CD14-positive monocyte (primary cell): Measurements from ENCODE around the gene NADK. TPM values are rescaled to one million over a fixed set of nuclear protein-coding genes. Genes with fewer than 3 reads are reported as not detected.

Source experiments
- DNase-seq, 3 donors: peaks; one replicate each; pipeline ENCODE4 v3.0.0-alpha.2; 2011 to 2022
- H2AFZ ChIP-seq: 2 replicates; pipeline ENCODE4 v1.6.0; 2012; ENCODE audit warnings: mild to moderate bottlenecking, low read depth, low read length, inconsistent platforms; ENCODE audit not compliant: insufficient read depth, poor library complexity, severe bottlenecking
- H3K27ac ChIP-seq, 2 donors: 1 replicate in 1 of 2; 2 replicates in 1 of 2; pipeline ENCODE4 v1.5.1; 2012 to 2013; ENCODE audit warnings: low read length in 2 of 2, control low read depth in 1 of 2, inconsistent platforms in 1 of 2, low read depth in 1 of 2, mild to moderate bottlenecking in 1 of 2
- H3K27me3 ChIP-seq, 2 donors: one replicate each; pipeline versions ENCODE4 v1.6.0 to v1.6.1; 2011 to 2013; ENCODE audit warnings: low read length in 2 of 2; ENCODE audit not compliant: control insufficient read depth in 2 of 2, insufficient read depth in 2 of 2
- H3K36me3 ChIP-seq, 2 donors: replicated peaks in 1 of 2; 1 replicate in 1 of 2; 2 replicates in 1 of 2; pipeline versions ENCODE4 v1.5.1 to v1.6.1; 2012 to 2013; ENCODE audit warnings: low read length in 2 of 2, control low read depth in 1 of 2, inconsistent platforms in 1 of 2, mild to moderate bottlenecking in 1 of 2; ENCODE audit not compliant: insufficient read depth in 2 of 2, control insufficient read depth in 1 of 2
- H3K4me1 ChIP-seq, 2 donors: 1 replicate in 1 of 2; 2 replicates in 1 of 2; pipeline versions ENCODE4 v1.5.1 to v1.6.1; 2012 to 2013; ENCODE audit warnings: low read length in 2 of 2, control low read depth in 1 of 2, inconsistent platforms in 1 of 2, mild to moderate bottlenecking in 1 of 2, moderate library complexity in 1 of 2; ENCODE audit not compliant: insufficient read depth in 2 of 2, control insufficient read depth in 1 of 2
- H3K4me2 ChIP-seq: replicated peaks from 2 replicates; pipeline ENCODE3; 2012; ENCODE audit warnings: low read length, moderate library complexity, mild to moderate bottlenecking; ENCODE audit not compliant: poor library complexity, severe bottlenecking; ENCODE audit errors: extremely low read depth
- H3K4me3 ChIP-seq, 3 experiments: fragments of 200-600 bp in 1 of 3; sonication (generic) in 1 of 3; replicated peaks in 1 of 3; 1 replicate in 2 of 3; 2 replicates in 1 of 3; pipeline ENCODE4 v1.5.1; 2011 to 2013; ENCODE audit warnings: low read length in 3 of 3, mild to moderate bottlenecking in 3 of 3, control low read depth in 2 of 3, low read depth in 2 of 3, inconsistent platforms in 1 of 3, moderate library complexity in 1 of 3
- H3K79me2 ChIP-seq: 2 replicates; pipeline ENCODE4 v1.6.0; 2012; ENCODE audit warnings: mild to moderate bottlenecking, control low read depth, inconsistent platforms, low read length, moderate library complexity; ENCODE audit not compliant: insufficient read depth
- H3K9ac ChIP-seq: 2 replicates; pipeline ENCODE4 v1.6.0; 2017; ENCODE audit warnings: low read length, mild to moderate bottlenecking; ENCODE audit not compliant: insufficient read depth, poor library complexity, severe bottlenecking
- H3K9me3 ChIP-seq, 2 donors: replicated peaks in 1 of 2; 1 replicate in 1 of 2; 2 replicates in 1 of 2; pipeline versions ENCODE4 v1.5.1 to v1.6.1; 2012 to 2013; ENCODE audit warnings: low read length in 2 of 2, control low read depth in 1 of 2; ENCODE audit not compliant: control insufficient read depth in 1 of 2, insufficient read depth in 1 of 2
- H4K20me1 ChIP-seq: 2 replicates; pipeline ENCODE4 v1.6.0; 2012; ENCODE audit warnings: mild to moderate bottlenecking, low read length, control low read depth, moderate library complexity; ENCODE audit not compliant: insufficient read depth
- H3K27ac Mint-ChIP-seq, 7 donors: one replicate each; pipeline ENCODE4 v1.8.0; 2020; ENCODE audit warnings: mild to moderate bottlenecking in 7 of 7, mixed read lengths in 7 of 7, moderate library complexity in 6 of 7, inconsistent platforms in 2 of 7
- H3K27me3 Mint-ChIP-seq, 3 donors: one replicate each; pipeline ENCODE4 v1.8.0; 2021 to 2022; ENCODE audit warnings: low read depth in 3 of 3, mild to moderate bottlenecking in 3 of 3, mixed read lengths in 3 of 3, moderate library complexity in 3 of 3, inconsistent platforms in 1 of 3
- H3K36me3 Mint-ChIP-seq, 2 donors: one replicate each; pipeline ENCODE4 v1.8.0; 2020; ENCODE audit warnings: mixed read lengths in 2 of 2, inconsistent platforms in 1 of 2, mild to moderate bottlenecking in 1 of 2
- H3K4me1 Mint-ChIP-seq: one replicate; pipeline ENCODE4 v1.8.0; 2020; ENCODE audit warnings: mild to moderate bottlenecking, mixed read lengths
- H3K4me3 Mint-ChIP-seq, 2 donors: one replicate each; pipeline ENCODE4 v1.8.0; 2020; ENCODE audit warnings: mild to moderate bottlenecking in 2 of 2, mixed read lengths in 2 of 2, moderate library complexity in 1 of 2
- H3K9me3 Mint-ChIP-seq, 7 donors: one replicate each; pipeline ENCODE4 v1.8.0; 2020 to 2022; ENCODE audit warnings: mixed read lengths in 7 of 7, mild to moderate bottlenecking in 6 of 7, moderate library complexity in 6 of 7, inconsistent platforms in 2 of 7
- CTCF ChIP-seq: fragments of 200-600 bp; IDR thresholded peaks from one replicate; pipeline ENCODE4 v1.8.0; 2022; ENCODE audit warnings: antibody characterized with exemption, mild to moderate bottlenecking
- WGBS: methylation state at CpG from one replicate; pipeline ENCODE4 v1.1.5; 2013; ENCODE audit warnings: missing lambda C conversion rate; ENCODE audit not compliant: insufficient coverage; 5-methylcytosine and 5-hydroxymethylcytosine counted together
- intact Hi-C, 2 donors: fragments of 100-400 bp; cut with micrococcal nuclease; formaldehyde crosslinking; loops; one replicate each; pipeline versions ENCODE4 v1.15.0 to v1.15.1; 2023
- polyA plus RNA-seq, 3 donors: library from polyadenylated mRNA; depleted of rRNA in 1 of 3; unstranded in 2 of 3; stranded (reverse) in 1 of 3; fragments of 300-500 nt in 2 of 3; fragments of >200 nt in 1 of 3; fragmentation: Illumina TruSeq in 2 of 3; gene quantifications; 1 replicate in 2 of 3; 2 replicates in 1 of 3; pipeline ENCODE4 v1.2.3, GENCODE V29; 2012 to 2021

Gene NADK
- polyA plus RNA-seq, 3 donors = 175 to 425 (median 235) TPM

GRCh38 chr1:1764876-1765470, 13.3 kb downstream of the NADK start:
- H3K4me2 ChIP-seq = peak overlapping the region; percentile 4
- H3K9me3 Mint-ChIP-seq = peaks cover 0 to under 1% (median 0%) of the 10 kb centered on the region in 7 donors
- no peak overlapping the region for H3K4me3 ChIP-seq
- peak overlapping the region in 1 of 2 donors; percentile 30 for H3K4me3 Mint-ChIP-seq
- peak overlapping the region; percentile 82 to 95 (median 87) for H3K27ac Mint-ChIP-seq
- peaks cover 77 to 92% of the 10 kb centered on the region in 2 donors for H3K36me3 ChIP-seq
- H3K4me1 Mint-ChIP-seq = peaks cover 44% of the 10 kb centered on the region
- no peak overlapping the region for H2AFZ ChIP-seq
- H3K9me3 ChIP-seq = no peaks in the 10 kb centered on the region
- no peak overlapping the region for H3K9ac ChIP-seq
- intact Hi-C loops = loop anchor here (2.0 to 5.0 kb wide), 3 partner anchors 14 to 142 kb away; partner anchors contain the start of gene NADK (in 1 of the 2)
- peaks cover 100% of the 10 kb centered on the region for H4K20me1 ChIP-seq
- DNase-seq = peak in 2 of 3 donors; percentile 52 to 56
- peaks cover 37 to 52% of the 10 kb centered on the region in 2 donors for H3K4me1 ChIP-seq
- no peak for TF ChIP-seq CTCF
- peaks cover 0 to 2% (median 0%) of the 10 kb centered on the region in 3 donors for H3K27me3 Mint-ChIP-seq
- peak overlapping the region; percentile 51 to 75 for H3K27ac ChIP-seq
- H3K36me3 Mint-ChIP-seq = peaks cover 68 to 96% of the 10 kb centered on the region in 2 donors
- no peaks in the 10 kb centered on the region for H3K27me3 ChIP-seq
- 39% methylated on average over 15 of the region's 23 CpGs for WGBS
- peaks cover 100% of the 10 kb centered on the region for H3K79me2 ChIP-seq

GRCh38 chr1:1763657-1764621, 14.3 kb downstream of the NADK start:
- H3K79me2 ChIP-seq = peaks cover 100% of the 10 kb centered on the region

More at GRCh38 chr1:1763657-1764621, 14.3 kb downstream of the NADK start:
- H3K36me3 ChIP-seq = peaks cover 83 to 92% of the 10 kb centered on the region in 2 donors
- peak overlapping the region; percentile 51 to 75 for H3K27ac ChIP-seq
- peak; percentile 68 for TF ChIP-seq CTCF
- DNase-seq = peak; percentile 85 to 90 (median 89)
- no peak overlapping the region for H3K4me3 ChIP-seq
- peaks cover 100% of the 10 kb centered on the region for H4K20me1 ChIP-seq
- no peaks in the 10 kb centered on the region for H3K9me3 ChIP-seq
- H2AFZ ChIP-seq = no peak overlapping the region
- H3K36me3 Mint-ChIP-seq = peaks cover 74 to 96% of the 10 kb centered on the region in 2 donors
- H3K4me2 ChIP-seq = peak overlapping the region; percentile 20
- H3K27ac Mint-ChIP-seq = peak overlapping the region; percentile 83 to 95 (median 87)
- H3K4me1 Mint-ChIP-seq = peaks cover 48% of the 10 kb centered on the region
- intact Hi-C loops = loop anchor here (2.0 to 5.0 kb wide), 3 partner anchors 15 to 143 kb away; partner anchors contain the start of gene NADK (in 1 of the 2)
- no peaks in the 10 kb centered on the region for H3K9me3 Mint-ChIP-seq
- 45% methylated on average over 28 of the region's 32 CpGs for WGBS
- H3K27me3 Mint-ChIP-seq = peaks cover 0 to 2% (median 0%) of the 10 kb centered on the region in 3 donors
- H3K27me3 ChIP-seq = no peaks in the 10 kb centered on the region
- H3K9ac ChIP-seq = no peak overlapping the region
- peak overlapping the region; percentile 9 to 56 for H3K4me3 Mint-ChIP-seq
- peaks cover 37 to 53% of the 10 kb centered on the region in 2 donors for H3K4me1 ChIP-seq
